Esophagus squamous epithelium (tissue), 4 donors: ENCODE measurements around the gene PLXDC2.

ENCODE experiments used
- CTCF ChIP-seq, 6 experiments: fragments of 450-650 bp in 4 of 6; fragments of 200-600 bp in 2 of 6; sonication (generic) in 2 of 6; IDR thresholded peaks; one replicate each; pipeline ENCODE4 v1.5.1; 2016 to 2019; ENCODE audit warnings: antibody characterized with exemption in 6 of 6, mild to moderate bottlenecking in 4 of 6, moderate library complexity in 4 of 6
- POLR2A ChIP-seq, 4 donors: fragments of 450-650 bp; IDR thresholded peaks; one replicate each; pipeline ENCODE4 v1.6.1; 2017; ENCODE audit warnings: antibody characterized with exemption in 4 of 4, mild to moderate bottlenecking in 4 of 4, moderate library complexity in 3 of 4

DNA sequence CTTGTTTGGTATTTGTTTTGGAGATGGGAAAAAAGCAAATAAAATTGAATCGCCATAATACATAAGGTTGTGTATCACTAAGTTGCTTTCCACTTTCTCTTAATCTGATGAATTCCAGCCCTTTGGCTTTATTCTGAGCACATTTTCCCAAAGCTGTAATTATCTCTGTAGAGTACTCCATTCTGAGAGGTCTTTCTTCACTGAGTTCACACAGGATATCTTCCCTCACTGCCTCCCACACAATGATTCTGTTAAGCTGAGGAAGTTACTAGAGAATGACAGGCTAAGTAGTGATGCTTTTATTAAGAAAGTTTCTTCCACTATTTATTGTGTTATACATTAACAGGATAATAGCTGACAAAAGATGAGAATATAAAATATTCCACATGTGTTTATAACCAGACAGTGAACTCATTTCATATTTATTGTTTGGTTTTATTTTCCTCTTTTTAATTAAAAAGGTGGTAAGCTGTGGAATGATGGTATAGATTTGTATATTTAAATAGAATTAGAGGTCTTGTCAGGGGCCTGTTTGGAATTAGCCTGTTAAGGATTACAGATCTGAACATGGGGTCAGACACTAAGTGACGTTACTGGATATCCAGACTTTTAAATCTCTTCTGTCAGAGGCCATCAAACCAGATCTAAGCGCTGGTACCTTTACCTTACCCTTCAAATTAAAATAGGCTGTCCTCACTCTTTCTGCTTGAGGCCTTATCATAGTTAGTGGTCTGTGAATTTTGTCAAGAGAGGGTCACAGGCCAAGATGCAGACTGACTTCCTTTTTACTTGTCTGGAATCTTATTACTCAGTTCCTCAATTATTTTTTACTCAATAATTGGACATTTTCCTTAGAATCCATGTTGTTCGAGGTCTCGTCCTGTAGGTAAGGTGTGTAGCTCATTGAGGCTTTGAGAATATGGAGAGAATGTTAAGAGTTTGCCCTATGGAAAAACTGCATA, 8.4 kb downstream of the PLXDC2 start:
- TF ChIP-seq CTCF (IDR thresholded peaks at IDR 0.05) (no peak), POLR2A (IDR thresholded peaks at IDR 0.05) (no peak)
